BE2C (cell line): Measurements from ENCODE around the gene CRIP3.

ENCODE experiments used
- DNase-seq: peaks from one replicate; pipeline ENCODE4 v3.0.0-alpha.2; 2020
- H3K27me3 ChIP-seq: fragments of 250-450 bp; sonication (Bioruptor Pico); 2 replicates; pipeline ENCODE4 v1.5.1; 2020; ENCODE audit warnings: mild to moderate bottlenecking
- H3K36me3 ChIP-seq: fragments of 250-450 bp; sonication (Bioruptor Pico); 2 replicates; pipeline ENCODE4 v1.5.1; 2020; ENCODE audit warnings: mild to moderate bottlenecking
- H3K4me1 ChIP-seq: fragments of 250-450 bp; sonication (Bioruptor Pico); 2 replicates; pipeline ENCODE4 v1.5.1; 2020
- H3K4me3 ChIP-seq: 2 replicates; pipeline ENCODE4 v1.5.1; 2011; ENCODE audit warnings: low read depth, low read length
- H3K9me3 ChIP-seq: fragments of 250-450 bp; sonication (Bioruptor Pico); 2 replicates; pipeline ENCODE4 v1.5.1; 2020
- CTCF ChIP-seq: IDR thresholded peaks from 2 replicates; pipeline ENCODE4 v1.5.1; 2012; ENCODE audit warnings: mild to moderate bottlenecking, low read depth, low read length

The CRIP3 gene

GRCh38 chr6:43269273-43270007 is 39.2 kb downstream of the CRIP3 start:
- Histone ChIP-seq H3K36me3 (no peaks in the 10 kb centered on the region), H3K4me1 (peaks cover 12% of the 10 kb centered on the region), H3K9me3 (no peaks in the 10 kb centered on the region), H3K4me3 (peak overlapping the region; percentile 38), H3K27me3 (peaks cover 2% of the 10 kb centered on the region; the same call in 1 of the 2 replicates)
- DNase-seq = peak; percentile 42
- no peak for TF ChIP-seq CTCF

GRCh38 chr6:43268782-43269272 is 39.8 kb downstream of the CRIP3 start:
- no peak for DNase-seq
- Histone ChIP-seq H3K4me1 (peaks cover 12% of the 10 kb centered on the region), H3K4me3 (no peak overlapping the region; the same call in 1 of the 2 replicates), H3K36me3 (no peaks in the 10 kb centered on the region), H3K9me3 (no peaks in the 10 kb centered on the region), H3K27me3 (no peaks in the 10 kb centered on the region)
- TF ChIP-seq CTCF = no peak

DNA sequence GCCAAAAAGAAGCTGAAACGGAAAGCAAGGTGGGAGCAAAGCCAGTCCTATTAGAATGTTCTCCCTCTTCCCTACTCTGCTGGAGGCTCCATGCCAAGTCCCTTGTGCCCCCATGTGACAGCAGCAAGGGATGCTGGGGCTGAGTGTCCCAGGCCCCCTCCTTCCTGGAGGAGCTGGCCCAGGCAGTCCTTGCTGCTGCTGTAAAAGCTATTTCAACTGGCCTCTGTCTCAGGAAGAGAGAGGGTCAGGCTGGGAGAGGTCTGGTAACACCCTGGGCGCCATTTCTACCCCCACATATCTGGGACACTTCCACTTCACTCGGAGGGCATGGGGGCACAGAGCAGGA is 40.3 kb downstream of the CRIP3 start:
- H3K27me3 ChIP-seq = no peaks in the 10 kb centered on the region
- no peaks in the 10 kb centered on the region for H3K9me3 ChIP-seq
- DNase-seq = no peak
- peaks cover 12% of the 10 kb centered on the region for H3K4me1 ChIP-seq
- no peaks in the 10 kb centered on the region for H3K36me3 ChIP-seq
- no peak for TF ChIP-seq CTCF
- no peak overlapping the region for H3K4me3 ChIP-seq

DNA sequence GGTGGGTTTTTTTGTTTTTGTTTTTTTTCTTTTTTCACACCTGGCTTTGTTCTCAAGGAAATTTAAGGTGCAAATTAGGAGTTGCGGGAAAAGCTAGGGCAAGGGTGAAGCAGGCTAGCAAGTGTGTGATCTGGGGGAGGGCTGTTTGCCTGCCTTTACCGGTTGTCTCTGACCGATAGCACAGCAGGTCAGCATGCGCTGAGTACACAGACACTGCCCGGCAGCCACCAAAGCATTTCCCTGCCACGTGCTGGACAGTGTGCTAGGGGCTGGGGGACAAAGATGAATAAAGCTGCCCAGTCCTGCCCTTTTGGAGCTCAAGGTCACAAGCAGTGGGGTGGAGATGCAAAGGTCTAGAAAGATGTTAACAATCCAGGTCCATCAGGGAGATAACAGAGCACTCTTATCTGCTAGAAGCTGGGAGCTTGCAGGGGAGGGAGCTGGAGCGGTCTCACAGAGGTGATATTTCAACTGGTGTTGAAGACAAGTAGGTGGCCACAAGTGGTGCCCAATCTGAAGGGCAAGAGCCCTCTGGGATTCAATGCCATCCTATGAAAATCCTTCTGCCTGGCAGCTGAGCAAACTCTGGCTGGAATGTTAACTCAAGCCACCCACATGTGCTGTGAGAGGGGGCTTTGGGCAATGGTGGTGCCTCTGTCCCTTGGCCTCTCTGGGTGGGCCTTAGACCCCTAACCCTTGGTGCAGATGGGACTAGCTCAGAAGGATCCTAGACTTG is 40.8 kb downstream of the CRIP3 start:
- no peaks in the 10 kb centered on the region for H3K27me3 ChIP-seq
- H3K36me3 ChIP-seq = no peaks in the 10 kb centered on the region
- H3K9me3 ChIP-seq = no peaks in the 10 kb centered on the region
- peaks cover 12% of the 10 kb centered on the region for H3K4me1 ChIP-seq
- H3K4me3 ChIP-seq = no peak overlapping the region
- TF ChIP-seq CTCF = no peak
- DNase-seq = no peak

GRCh38 chr6:43265564-43265963 is 43.1 kb downstream of the CRIP3 start:
- no peaks in the 10 kb centered on the region for H3K9me3 ChIP-seq
- H3K27me3 ChIP-seq = no peaks in the 10 kb centered on the region
- TF ChIP-seq CTCF = no peak
- no peak for DNase-seq
- H3K4me3 ChIP-seq = no peak overlapping the region
- H3K4me1 ChIP-seq = peaks cover 12% of the 10 kb centered on the region
- H3K36me3 ChIP-seq = no peaks in the 10 kb centered on the region

- Histone ChIP-seq H3K27me3 (no peaks in the 10 kb centered on the region), H3K4me3 (no peak overlapping the region), H3K9me3 (no peaks in the 10 kb centered on the region), H3K36me3 (no peaks in the 10 kb centered on the region), H3K4me1 (peaks cover 8% of the 10 kb centered on the region)
- DNase-seq = no peak
- TF ChIP-seq CTCF = no peak
Observed at GRCh38 chr6:43264599-43265145, 44.0 kb downstream of the CRIP3 start.
